MCF 10A (cell line): ENCODE measurements around the gene TRIB2. TPM values are rescaled to one million over a fixed set of nuclear protein-coding genes. Genes with fewer than 3 reads are reported as not detected.
A peak's percentile ranks its signal among the peaks of the same experiment; 100 is the strongest.

ENCODE experiments used
- BruUV-seq: library from RNA; stranded (reverse); fragments of 400-500 nt; replicated peaks from 2 replicates; lab custom pipeline; 2021; lab: Mats Ljungman, UMichigan
- CTCF ChIA-PET: fragments of 300-600 bp; sonication (Branson Sonifier 250); formaldehyde crosslinking; extraction: SDS; loops from one replicate; lab custom pipeline; 2021; ENCODE audit warnings: antibody characterized with exemption, inconsistent platforms; lab: Yijun Ruan, JAX
- POLR2A ChIA-PET: fragments of 300-600, 350-650 bp; sonication (Branson Sonifier 250); formaldehyde crosslinking; extraction: SDS; loops from one replicate; lab custom pipeline; 2020; ENCODE audit warnings: antibody characterized with exemption, inconsistent platforms; lab: Yijun Ruan, JAX
- DNase-seq: peaks from one replicate; pipeline ENCODE4 v3.0.0-alpha.2; 2018; ENCODE audit not compliant: unreplicated experiment
- H3K27ac Mint-ChIP-seq: one replicate; pipeline ENCODE4 v1.8.0; 2022; ENCODE audit warnings: mild to moderate bottlenecking, low read depth, mixed read lengths; ENCODE audit not compliant: unreplicated experiment
- H3K27me3 Mint-ChIP-seq: one replicate; pipeline ENCODE4 v1.8.0; 2022; ENCODE audit warnings: mixed read lengths; ENCODE audit not compliant: insufficient read depth, unreplicated experiment
- H3K36me3 Mint-ChIP-seq: one replicate; pipeline ENCODE4 v1.8.0; 2022; ENCODE audit warnings: mild to moderate bottlenecking, moderate library complexity, mixed read lengths; ENCODE audit not compliant: insufficient read depth, unreplicated experiment
- H3K4me1 Mint-ChIP-seq: one replicate; pipeline ENCODE4 v1.8.0; 2022; ENCODE audit warnings: mixed read lengths; ENCODE audit not compliant: insufficient read depth, unreplicated experiment
- H3K4me3 Mint-ChIP-seq: one replicate; pipeline ENCODE4 v1.8.0; 2022; ENCODE audit warnings: mild to moderate bottlenecking, moderate library complexity, mixed read lengths; ENCODE audit not compliant: unreplicated experiment
- H3K9me3 Mint-ChIP-seq: one replicate; pipeline ENCODE4 v1.8.0; 2022; ENCODE audit warnings: mixed read lengths; ENCODE audit not compliant: unreplicated experiment
- CTCF ChIP-seq: fragments of 200-600 bp; IDR thresholded peaks from one replicate; pipeline ENCODE4 v1.8.0; 2022; ENCODE audit warnings: antibody characterized with exemption, mild to moderate bottlenecking; ENCODE audit not compliant: unreplicated experiment
- intact Hi-C: fragments of 100-400 bp; cut with micrococcal nuclease; formaldehyde crosslinking; loops from 2 replicates; pipeline ENCODE4 v1.14.1; 2022
- total RNA-seq: library from RNA; stranded (reverse); gene quantifications from 2 replicates; pipeline ENCODE4 v1.2.3, GENCODE V29; 2022

Gene TRIB2
- total RNA-seq, 1 experiment from 2014 or later: 12.9 TPM

GRCh38 chr2:12674644-12675328 is 42.0 kb upstream of the TRIB2 start:
- no peak overlapping the region for H3K4me3 Mint-ChIP-seq
- no peaks in the 10 kb centered on the region for H3K36me3 Mint-ChIP-seq
- no peaks in the 10 kb centered on the region for H3K27me3 Mint-ChIP-seq
- no peak for TF ChIP-seq CTCF
- no peak overlapping the region for H3K27ac Mint-ChIP-seq
- DNase-seq: no peak
- POLR2A ChIA-PET: no interaction called here
- BruUV-seq: no TSS peak
- intact Hi-C loops: no loop called here
- H3K4me1 Mint-ChIP-seq: peaks cover 12% of the 10 kb centered on the region
- H3K9me3 Mint-ChIP-seq: no peaks in the 10 kb centered on the region
- CTCF ChIA-PET: interaction anchor here (0.6 to 1.6 kb wide), 2 partner anchors 17 to 34 kb away, joined by 4 to 7 read pairs; no protein-coding TSS in a partner anchor

- no TSS peak for BruUV-seq
- Mint-ChIP-seq H3K27ac (no peak overlapping the region), H3K9me3 (no peaks in the 10 kb centered on the region), H3K4me1 (peaks cover 12% of the 10 kb centered on the region), H3K36me3 (no peaks in the 10 kb centered on the region), H3K4me3 (no peak overlapping the region), H3K27me3 (no peaks in the 10 kb centered on the region)
- CTCF ChIA-PET: no interaction called here
- no peak for TF ChIP-seq CTCF
- intact Hi-C loops: no loop called here
- peak; percentile 22 for DNase-seq
- POLR2A ChIA-PET: no interaction called here
Observed at GRCh38 chr2:12675352-12675795, 41.4 kb upstream of the TRIB2 start.

- CTCF ChIA-PET: no interaction called here
- peaks cover 12% of the 10 kb centered on the region for H3K4me1 Mint-ChIP-seq
- H3K9me3 Mint-ChIP-seq: no peaks in the 10 kb centered on the region
- no peak overlapping the region for H3K4me3 Mint-ChIP-seq
- no peaks in the 10 kb centered on the region for H3K27me3 Mint-ChIP-seq
- no peak for TF ChIP-seq CTCF
- H3K36me3 Mint-ChIP-seq: no peaks in the 10 kb centered on the region
- DNase-seq: no peak
- intact Hi-C loops: no loop called here
- no peak overlapping the region for H3K27ac Mint-ChIP-seq
- POLR2A ChIA-PET: no interaction called here
- no TSS peak for BruUV-seq
Observed at GRCh38 chr2:12675801-12676200, 40.9 kb upstream of the TRIB2 start.

- no peak for DNase-seq
- no peaks in the 10 kb centered on the region for H3K36me3 Mint-ChIP-seq
- intact Hi-C loops: no loop called here
Observed at GRCh38 chr2:12676771-12677170, 40.0 kb upstream of the TRIB2 start.

More at GRCh38 chr2:12676771-12677170, 40.0 kb upstream of the TRIB2 start:
- ChIA-PET POLR2A (no interaction called here), CTCF (no interaction called here)
- TF ChIP-seq CTCF: no peak
- no peak overlapping the region for H3K4me3 Mint-ChIP-seq
- no TSS peak for BruUV-seq
- H3K27ac Mint-ChIP-seq: no peak overlapping the region
- no peaks in the 10 kb centered on the region for H3K27me3 Mint-ChIP-seq
- H3K9me3 Mint-ChIP-seq: no peaks in the 10 kb centered on the region
- peaks cover 12% of the 10 kb centered on the region for H3K4me1 Mint-ChIP-seq
